OCI-LY1 (cell line): ENCODE measurements around the gene GMPPB.

Source experiments
- CTCF ChIP-seq: fragments of 200-600 bp; sonication (generic), shearing (Covaris generic); IDR thresholded peaks from 2 replicates; pipeline ENCODE4 v1.5.1; 2017; ENCODE audit warnings: mild to moderate bottlenecking, antibody characterized with exemption, low read length, moderate library complexity, mixed read lengths
- EZH2 ChIP-seq: fragments of 200-600 bp; sonication (generic), shearing (Covaris generic); IDR thresholded peaks from 2 replicates; pipeline ENCODE4 v1.8.0; 2017; ENCODE audit warnings: borderline replicate concordance, mixed run types, mild to moderate bottlenecking, antibody characterized with exemption, low read length, moderate library complexity, mixed read lengths

GRCh38 chr3:49759226-49759625 is 35.5 kb upstream of the GMPPB start:
- TF ChIP-seq CTCF (no peak), EZH2 (no peak)
